Measurements from ENCODE around the gene CDH24.

Gene CDH24

GRCh38 chr14:23066368-23066767 is 9.0 kb upstream of the CDH24 start:
- no peak for DNase-seq (ENCODE audit: low spot score)

- DNase-seq (ENCODE audit: low spot score), result no peak
Observed at GRCh38 chr14:23063601-23064000, 6.3 kb upstream of the CDH24 start.

GRCh38 chr14:23062002-23062401 is 4.7 kb upstream of the CDH24 start:
- peak; percentile 82 for DNase-seq (ENCODE audit: low spot score)

GRCh38 chr14:23060536-23061260 is 3.4 kb upstream of the CDH24 start:
- DNase-seq (ENCODE audit: low spot score), result no peak

GRCh38 chr14:23058654-23059504 is 1.6 kb upstream of the CDH24 start:
- no peak for DNase-seq (ENCODE audit: low spot score)

GRCh38 chr14:23057757-23058653 is 685 bp upstream of the CDH24 start:
- peak; percentile 90 for DNase-seq (ENCODE audit: low spot score)

GRCh38 chr14:23056145-23056955 is 970 bp downstream of the CDH24 start:
- DNase-seq (ENCODE audit: low spot score), result peak; percentile 90

GRCh38 chr14:23055621-23056144 is 1.6 kb downstream of the CDH24 start:
- peak; percentile 47 for DNase-seq (ENCODE audit: low spot score)

GRCh38 chr14:23055147-23055550 is 2.2 kb downstream of the CDH24 start:
- DNase-seq (ENCODE audit: low spot score), result no peak

GRCh38 chr14:23054000-23054811 is 3.1 kb downstream of the CDH24 start:
- peak; percentile 32 for DNase-seq (ENCODE audit: low spot score)

GRCh38 chr14:23053426-23053825 is 3.9 kb downstream of the CDH24 start:
- no peak for DNase-seq (ENCODE audit: low spot score)

GRCh38 chr14:23052671-23053070 is 4.6 kb downstream of the CDH24 start:
- DNase-seq (ENCODE audit: low spot score), result no peak

- DNase-seq (ENCODE audit: low spot score), result no peak
Observed at GRCh38 chr14:23052182-23052623, 5.1 kb downstream of the CDH24 start.

- DNase-seq (ENCODE audit: low spot score), result no peak
Observed at GRCh38 chr14:23051141-23052057, 5.9 kb downstream of the CDH24 start.

- no peak for DNase-seq (ENCODE audit: low spot score)
Observed at GRCh38 chr14:23049011-23049410, 8.3 kb downstream of the CDH24 start.

- DNase-seq (ENCODE audit: low spot score), result no peak
Observed at GRCh38 chr14:23047751-23048693, 9.3 kb downstream of the CDH24 start.

- no peak for DNase-seq (ENCODE audit: low spot score)
Observed at GRCh38 chr14:23047034-23047634, 10.2 kb downstream of the CDH24 start.

All from GM03348 (cell line).